ENCODE data around the gene ANKRD60.

Gene ANKRD60

GRCh38 chr20:58184063-58184462 lies 44.4 kb downstream of the ANKRD60 start:
- DNase-seq (ENCODE audit: low read depth), result no peak
- no peak for TF ChIP-seq CTCF (conservative IDR thresholded peaks at IDR 0.05; ENCODE audit: low read depth, low read length)

DNA sequence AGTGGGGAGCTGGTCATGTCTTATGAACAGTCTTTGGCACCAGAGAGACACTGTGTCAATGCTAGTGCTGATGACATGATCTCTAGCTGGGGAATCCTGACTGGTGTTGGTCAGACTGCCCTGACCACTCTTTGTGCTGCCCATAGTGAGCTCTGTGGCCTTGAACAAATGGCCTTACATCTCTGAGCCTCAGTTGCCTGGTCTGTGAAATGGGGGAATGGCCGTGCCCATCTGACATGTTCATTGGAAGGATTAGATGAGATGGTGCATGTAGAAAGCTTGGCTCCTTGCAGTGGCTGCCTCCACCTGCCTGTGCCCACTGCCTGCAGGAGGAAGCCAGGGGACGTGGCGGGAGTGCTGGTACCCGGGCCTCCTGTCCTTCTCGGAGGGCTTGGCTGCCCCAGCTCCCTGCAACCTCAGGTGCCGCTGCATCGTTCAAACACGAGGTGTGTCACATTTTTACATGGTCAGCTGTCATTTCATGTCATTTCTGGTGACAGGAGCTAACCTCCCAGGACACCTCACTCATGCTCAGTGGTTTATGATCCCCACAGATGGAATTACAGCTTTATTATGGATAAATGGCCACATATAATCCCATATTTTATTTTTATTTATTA lies 45.8 kb downstream of the ANKRD60 start:
- TF ChIP-seq CTCF (conservative IDR thresholded peaks at IDR 0.05; ENCODE audit: low read depth, low read length), result no peak
- no peak for DNase-seq (ENCODE audit: low read depth)
- no peak overlapping the region for H3K4me3 ChIP-seq (ENCODE audit: low read length)

More at GRCh38 chr20:58184063-58184462, 44.4 kb downstream of the ANKRD60 start:
- no peak overlapping the region for H3K4me3 ChIP-seq (ENCODE audit: low read length)

DNA sequence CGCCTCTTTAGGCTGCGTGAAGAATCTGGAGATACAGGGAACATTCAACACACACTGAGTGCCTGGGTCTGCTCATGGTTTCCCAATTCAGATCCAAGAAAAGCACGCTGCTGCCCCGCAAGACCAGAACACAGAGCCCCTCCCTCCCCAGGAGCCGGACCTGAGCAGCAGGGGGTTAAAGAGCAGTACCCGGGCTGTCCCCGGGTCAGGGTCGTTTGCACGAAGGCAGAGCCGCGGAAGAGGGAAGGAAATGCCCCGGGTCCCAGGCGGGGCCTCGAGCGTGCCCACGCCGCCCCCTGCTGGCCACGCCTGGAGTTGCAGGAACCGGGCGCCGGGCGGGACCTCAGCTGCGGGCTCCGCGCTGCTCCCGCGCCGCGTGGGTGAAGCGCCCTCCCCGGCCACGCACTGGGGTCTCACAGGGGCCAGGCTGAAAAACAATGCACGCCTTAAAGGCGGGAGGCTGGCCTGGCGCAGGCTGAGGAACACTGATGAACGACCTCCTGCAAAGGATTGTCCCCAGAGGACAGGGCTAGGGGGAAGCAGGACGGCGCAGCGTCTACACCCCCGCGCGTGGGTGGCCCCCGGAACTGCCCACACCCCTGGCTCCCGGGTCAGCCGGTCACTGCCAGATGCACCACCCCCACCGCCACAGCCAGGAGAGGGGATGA lies 48.9 kb downstream of the ANKRD60 start:
- no peak overlapping the region for H3K4me3 ChIP-seq (ENCODE audit: low read length)
- DNase-seq (ENCODE audit: low read depth), result no peak
- peak; percentile 83 for TF ChIP-seq CTCF (conservative IDR thresholded peaks at IDR 0.05; ENCODE audit: low read depth, low read length)

GRCh38 chr20:58179083-58179431 lies 49.4 kb downstream of the ANKRD60 start:
- no peak overlapping the region for H3K4me3 ChIP-seq (ENCODE audit: low read length)
- no peak for DNase-seq (ENCODE audit: low read depth)
- no peak for TF ChIP-seq CTCF (conservative IDR thresholded peaks at IDR 0.05; ENCODE audit: low read depth, low read length)

DNA sequence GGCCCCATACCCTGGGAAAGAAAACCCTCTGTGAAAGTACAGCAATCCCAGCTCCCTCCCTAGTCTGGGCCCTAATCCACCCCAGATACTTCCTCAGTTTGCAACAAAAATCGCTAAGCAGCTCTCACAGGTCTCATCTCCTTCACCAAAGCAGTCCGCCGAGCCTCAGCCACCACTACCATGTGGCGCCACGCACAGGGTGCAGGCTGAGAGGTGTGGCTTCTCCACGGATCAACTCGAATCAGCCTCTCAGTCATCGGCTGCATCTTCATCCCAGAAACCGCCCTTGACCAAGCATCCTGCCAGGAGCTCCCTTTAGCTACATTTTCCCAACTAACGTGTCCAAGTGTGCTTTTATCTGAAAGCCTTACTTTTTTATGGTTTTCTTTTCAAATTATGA lies 50.7 kb downstream of the ANKRD60 start:
- DNase-seq (ENCODE audit: low read depth), result no peak
- TF ChIP-seq CTCF (conservative IDR thresholded peaks at IDR 0.05; ENCODE audit: low read depth, low read length), result no peak
- no peak overlapping the region for H3K4me3 ChIP-seq (ENCODE audit: low read length)

DNA sequence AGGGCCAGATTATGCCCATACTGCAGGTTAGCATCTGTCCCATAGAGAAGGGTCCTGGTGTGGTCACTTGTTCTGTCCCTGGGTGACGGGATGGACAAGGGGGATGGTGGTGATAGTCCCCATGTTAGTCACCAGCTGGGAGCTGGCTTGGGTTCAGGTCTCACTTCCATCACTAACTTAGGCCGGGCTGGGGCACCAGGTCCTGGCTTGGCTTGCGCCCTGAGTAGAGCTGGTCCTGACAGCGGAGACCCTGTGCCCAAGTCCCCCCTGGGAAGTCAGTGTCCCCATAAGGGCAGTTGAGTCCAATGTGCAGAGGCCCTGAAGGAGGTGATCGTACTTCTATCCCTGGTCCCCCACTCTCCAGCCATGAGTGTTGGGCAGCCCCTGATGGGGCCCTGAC lies 52.6 kb downstream of the ANKRD60 start:
- no peak overlapping the region for H3K4me3 ChIP-seq (ENCODE audit: low read length)
- DNase-seq (ENCODE audit: low read depth), result no peak
- TF ChIP-seq CTCF (conservative IDR thresholded peaks at IDR 0.05; ENCODE audit: low read depth, low read length), result no peak

DNA sequence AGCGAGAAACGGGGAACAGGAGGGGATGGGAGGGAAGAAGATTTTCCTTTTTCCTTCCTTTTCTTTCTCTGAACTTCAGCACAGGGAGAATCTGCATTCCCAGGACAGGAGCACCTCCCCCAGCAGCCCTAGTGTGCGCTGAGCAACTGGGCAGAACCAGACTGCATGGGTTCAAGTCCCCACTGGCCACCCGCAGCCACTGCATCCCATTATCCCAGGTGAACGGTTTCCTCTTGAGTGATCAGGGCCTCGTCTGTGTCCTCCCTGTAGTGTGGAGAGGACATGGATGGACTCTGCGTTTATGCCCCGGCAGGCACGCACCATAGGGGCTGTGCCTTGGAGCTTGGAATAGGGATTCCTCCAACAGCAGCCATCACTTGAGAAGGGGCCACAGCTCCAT lies 53.0 kb downstream of the ANKRD60 start:
- no peak overlapping the region for H3K4me3 ChIP-seq (ENCODE audit: low read length)
- no peak for DNase-seq (ENCODE audit: low read depth)
- no peak for TF ChIP-seq CTCF (conservative IDR thresholded peaks at IDR 0.05; ENCODE audit: low read depth, low read length)

Measured in retinal pigment epithelial cell (primary cell).